Astrocyte (in vitro differentiated cells and primary cell): ENCODE measurements around the gene ASTN1. TPM values are rescaled to one million over a fixed set of nuclear protein-coding genes. Genes with fewer than 3 reads are reported as not detected.

ENCODE experiments used
- DNase-seq: peaks from one replicate; pipeline ENCODE4 v3.0.0-alpha.2; 2010; ENCODE audit warnings: low read depth
- FAIRE-seq: peaks from 2 replicates; lab custom pipeline; 2011; peaks lifted over from hg19 to GRCh38; lab: Jason Lieb, UNC
- H2AFZ ChIP-seq: 2 replicates; pipeline ENCODE4 v1.6.0; 2012; ENCODE audit warnings: low read depth, low read length, inconsistent platforms
- H3K27ac ChIP-seq: 2 replicates; pipeline ENCODE4 v1.5.1; 2011; ENCODE audit warnings: low read depth, low read length, inconsistent platforms
- H3K27me3 ChIP-seq: 2 replicates; pipeline ENCODE4 v1.6.0; 2011; ENCODE audit warnings: low read length, inconsistent platforms; ENCODE audit not compliant: insufficient read depth
- H3K36me3 ChIP-seq: 2 replicates; pipeline ENCODE4 v1.5.1; 2011; ENCODE audit warnings: low read length, inconsistent platforms; ENCODE audit not compliant: insufficient read depth
- H3K4me1 ChIP-seq: 2 replicates; pipeline ENCODE4 v1.5.1; 2011; ENCODE audit warnings: low read length, inconsistent platforms; ENCODE audit not compliant: insufficient read depth
- H3K4me2 ChIP-seq: 2 replicates; pipeline ENCODE4 v1.6.0; 2012; ENCODE audit warnings: low read length, inconsistent platforms
- H3K4me3 ChIP-seq: 2 replicates; pipeline ENCODE4 v1.5.1; 2011; ENCODE audit warnings: low read depth, mild to moderate bottlenecking, low read length, inconsistent platforms; ENCODE audit not compliant: insufficient read depth
- H3K79me2 ChIP-seq: 2 replicates; pipeline ENCODE4 v1.6.0; 2012; ENCODE audit warnings: mild to moderate bottlenecking, low read length, inconsistent platforms; ENCODE audit not compliant: insufficient read depth
- H3K9ac ChIP-seq: 2 replicates; pipeline ENCODE4 v1.6.0; 2012; ENCODE audit warnings: mild to moderate bottlenecking, low read length, inconsistent platforms
- H3K9me3 ChIP-seq: 2 replicates; pipeline ENCODE4 v1.5.1; 2012; ENCODE audit warnings: low read depth, mild to moderate bottlenecking, low read length, inconsistent platforms; ENCODE audit not compliant: insufficient read depth
- H4K20me1 ChIP-seq: 2 replicates; pipeline ENCODE4 v1.6.0; 2012; ENCODE audit warnings: low read length, inconsistent platforms; ENCODE audit not compliant: insufficient read depth
- H3K27ac Mint-ChIP-seq: one replicate; pipeline ENCODE4 v1.8.0; 2021; ENCODE audit warnings: mild to moderate bottlenecking, mixed read lengths; ENCODE audit not compliant: unreplicated experiment
- H3K27me3 Mint-ChIP-seq: one replicate; pipeline ENCODE4 v1.8.0; 2021; ENCODE audit warnings: low read depth, mixed read lengths; ENCODE audit not compliant: unreplicated experiment
- H3K36me3 Mint-ChIP-seq: one replicate; pipeline ENCODE4 v1.8.0; 2021; ENCODE audit warnings: low read depth, mixed read lengths; ENCODE audit not compliant: unreplicated experiment
- H3K4me1 Mint-ChIP-seq: one replicate; pipeline ENCODE4 v1.8.0; 2021; ENCODE audit warnings: low read depth, mixed read lengths; ENCODE audit not compliant: unreplicated experiment
- H3K4me3 Mint-ChIP-seq: one replicate; pipeline ENCODE4 v1.8.0; 2021; ENCODE audit warnings: mild to moderate bottlenecking, moderate library complexity, mixed read lengths; ENCODE audit not compliant: unreplicated experiment
- H3K9me3 Mint-ChIP-seq: one replicate; pipeline ENCODE4 v1.8.0; 2021; ENCODE audit warnings: mild to moderate bottlenecking, mixed read lengths; ENCODE audit not compliant: unreplicated experiment
- CTCF ChIP-seq: IDR thresholded peaks from 2 replicates; pipeline ENCODE4 v1.5.1; 2011; ENCODE audit warnings: low read depth, mild to moderate bottlenecking, inconsistent platforms, low read length, moderate library complexity; ENCODE audit not compliant: insufficient read depth
- EZH2 ChIP-seq: IDR thresholded peaks from 2 replicates; pipeline ENCODE4 v1.6.1; 2012; ENCODE audit warnings: mild to moderate bottlenecking, low read length, inconsistent platforms; ENCODE audit not compliant: insufficient read depth
- total RNA-seq: library from RNA; stranded (reverse); gene quantifications from 2 replicates; pipeline ENCODE4 v1.2.1, GENCODE V29; 2021

Gene ASTN1
- total RNA-seq, 1 donor from 2014 or later: 0.50 TPM

- FAIRE-seq: no peak
These were observed 57.7 kb downstream of the ASTN1 start for GRCh38 chr1:177106614-177107365.

GRCh38 chr1:177106196-177106595 is 58.3 kb downstream of the ASTN1 start:
- DNase-seq: no peak
- Histone ChIP-seq H3K4me1 (no peaks in the 10 kb centered on the region), H4K20me1 (no peaks in the 10 kb centered on the region), H2AFZ (no peak overlapping the region), H3K36me3 (no peaks in the 10 kb centered on the region), H3K9me3 (no peaks in the 10 kb centered on the region), H3K4me3 (no peak overlapping the region), H3K79me2 (no peaks in the 10 kb centered on the region), H3K27me3 (no peaks in the 10 kb centered on the region), H3K27ac (no peak overlapping the region), H3K4me2 (no peak overlapping the region), H3K9ac (no peak overlapping the region)
- no peak overlapping the region for H3K4me3 Mint-ChIP-seq
- H3K36me3 Mint-ChIP-seq: no peaks in the 10 kb centered on the region
- no peaks in the 10 kb centered on the region for H3K4me1 Mint-ChIP-seq
- TF ChIP-seq CTCF: no peak
- TF ChIP-seq EZH2: no peak
- H3K27me3 Mint-ChIP-seq: peaks cover 2% of the 10 kb centered on the region
- no peak overlapping the region for H3K27ac Mint-ChIP-seq
- no peaks in the 10 kb centered on the region for H3K9me3 Mint-ChIP-seq
- FAIRE-seq: no peak

More at GRCh38 chr1:177106614-177107365, 57.7 kb downstream of the ASTN1 start:
- H3K36me3 ChIP-seq: no peaks in the 10 kb centered on the region
- H3K27me3 ChIP-seq: no peaks in the 10 kb centered on the region
- no peak overlapping the region for H3K27ac ChIP-seq
- no peak for TF ChIP-seq EZH2
- TF ChIP-seq CTCF: no peak
- H3K4me1 Mint-ChIP-seq: no peaks in the 10 kb centered on the region
- H3K36me3 Mint-ChIP-seq: no peaks in the 10 kb centered on the region
- no peak overlapping the region for H3K4me3 Mint-ChIP-seq
- peaks cover 5% of the 10 kb centered on the region for H3K27me3 Mint-ChIP-seq
- H3K79me2 ChIP-seq: no peaks in the 10 kb centered on the region
- H3K4me2 ChIP-seq: no peak overlapping the region
- H2AFZ ChIP-seq: no peak overlapping the region
- H3K27ac Mint-ChIP-seq: no peak overlapping the region
- no peaks in the 10 kb centered on the region for H4K20me1 ChIP-seq
- H3K9me3 Mint-ChIP-seq: no peaks in the 10 kb centered on the region
- no peak overlapping the region for H3K9ac ChIP-seq
- no peak overlapping the region for H3K4me3 ChIP-seq
- no peaks in the 10 kb centered on the region for H3K9me3 ChIP-seq
- no peaks in the 10 kb centered on the region for H3K4me1 ChIP-seq
- DNase-seq: no peak
